ENCODE measurements around the gene KLRC2.

DNA sequence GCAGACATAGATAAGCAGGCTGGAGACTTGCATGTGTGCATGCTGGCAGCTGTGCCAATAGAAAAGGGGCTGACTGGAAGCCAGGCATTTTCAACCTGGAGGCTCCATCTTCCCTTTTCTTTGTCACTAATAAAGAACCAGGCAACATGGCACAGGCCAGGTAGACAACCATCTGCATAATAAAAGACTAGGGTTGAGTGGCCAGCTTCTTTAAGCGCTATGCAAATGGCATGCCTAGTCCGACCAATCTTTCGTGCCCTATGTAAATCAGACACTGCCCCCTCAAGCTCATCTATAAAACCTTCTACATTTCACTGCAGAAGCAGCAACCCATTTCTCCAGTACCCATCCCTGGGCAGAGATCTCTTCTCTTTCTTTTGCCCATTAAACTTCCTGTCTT is 21.9 kb upstream of the KLRC2 start:
- TF ChIP-seq, protein P1, sequence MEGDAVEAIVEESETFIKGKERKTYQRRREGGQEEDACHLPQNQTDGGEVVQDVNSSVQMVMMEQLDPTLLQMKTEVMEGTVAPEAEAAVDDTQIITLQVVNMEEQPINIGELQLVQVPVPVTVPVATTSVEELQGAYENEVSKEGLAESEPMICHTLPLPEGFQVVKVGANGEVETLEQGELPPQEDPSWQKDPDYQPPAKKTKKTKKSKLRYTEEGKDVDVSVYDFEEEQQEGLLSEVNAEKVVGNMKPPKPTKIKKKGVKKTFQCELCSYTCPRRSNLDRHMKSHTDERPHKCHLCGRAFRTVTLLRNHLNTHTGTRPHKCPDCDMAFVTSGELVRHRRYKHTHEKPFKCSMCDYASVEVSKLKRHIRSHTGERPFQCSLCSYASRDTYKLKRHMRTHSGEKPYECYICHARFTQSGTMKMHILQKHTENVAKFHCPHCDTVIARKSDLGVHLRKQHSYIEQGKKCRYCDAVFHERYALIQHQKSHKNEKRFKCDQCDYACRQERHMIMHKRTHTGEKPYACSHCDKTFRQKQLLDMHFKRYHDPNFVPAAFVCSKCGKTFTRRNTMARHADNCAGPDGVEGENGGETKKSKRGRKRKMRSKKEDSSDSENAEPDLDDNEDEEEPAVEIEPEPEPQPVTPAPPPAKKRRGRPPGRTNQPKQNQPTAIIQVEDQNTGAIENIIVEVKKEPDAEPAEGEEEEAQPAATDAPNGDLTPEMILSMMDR (IDR thresholded peaks at IDR 0.05; ENCODE audit: poor library complexity) = no peak
- TF ChIP-seq EZH2 (IDR thresholded peaks at IDR 0.05; ENCODE audit: borderline replicate concordance) (no peak), EZH2phosphoT487 (IDR thresholded peaks at IDR 0.05; ENCODE audit: low read depth, severe bottlenecking, unreplicated experiment) (no peak)

Data from hepatocyte (in vitro differentiated cells).